HG03520 (cell line): ENCODE data around the gene JAKMIP2.
"Not testable (repeated sequence)": the region's sequence is repeated elsewhere in the genome, so short reads cannot be mapped to it uniquely, and the experiment has no call there.

Experiments
- ATAC-seq: cut with Tn5 transposase; IDR thresholded peaks from one replicate; pipeline ENCODE4 v1.9.1; 2021; ENCODE audit warnings: mild to moderate bottlenecking, moderate library complexity; ENCODE audit not compliant: unreplicated experiment

Gene JAKMIP2

DNA sequence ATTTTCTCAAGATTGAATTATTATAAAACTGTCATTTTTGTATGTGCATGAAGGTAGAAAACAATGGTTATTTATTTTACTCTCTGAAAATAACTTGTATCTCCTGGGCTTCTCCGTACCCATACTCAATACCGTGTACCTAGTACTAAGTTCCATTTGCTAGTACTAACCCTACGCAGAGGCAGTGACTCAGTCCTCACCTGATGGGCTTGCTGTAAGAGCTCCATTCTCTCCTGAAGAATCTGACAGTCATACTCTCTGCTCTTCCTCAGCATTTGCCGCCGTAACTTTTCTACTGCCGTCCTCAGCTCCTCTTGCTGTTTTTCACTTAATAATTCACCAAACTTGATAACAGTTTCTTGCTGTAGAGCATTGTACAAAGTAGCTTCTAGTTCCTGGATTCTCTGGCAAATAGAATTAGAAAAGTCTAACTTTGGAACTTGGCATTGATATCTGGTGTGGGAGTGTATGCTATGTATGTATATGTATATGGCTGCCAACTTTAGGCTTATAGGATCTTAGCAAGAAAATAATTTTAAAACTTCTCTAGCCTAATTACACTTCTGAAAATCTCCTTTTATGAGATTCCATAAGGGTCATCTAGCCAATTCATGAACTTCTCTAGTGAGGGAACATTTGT, 164.7 kb downstream of the JAKMIP2 start:
- ATAC-seq = no peak

DNA sequence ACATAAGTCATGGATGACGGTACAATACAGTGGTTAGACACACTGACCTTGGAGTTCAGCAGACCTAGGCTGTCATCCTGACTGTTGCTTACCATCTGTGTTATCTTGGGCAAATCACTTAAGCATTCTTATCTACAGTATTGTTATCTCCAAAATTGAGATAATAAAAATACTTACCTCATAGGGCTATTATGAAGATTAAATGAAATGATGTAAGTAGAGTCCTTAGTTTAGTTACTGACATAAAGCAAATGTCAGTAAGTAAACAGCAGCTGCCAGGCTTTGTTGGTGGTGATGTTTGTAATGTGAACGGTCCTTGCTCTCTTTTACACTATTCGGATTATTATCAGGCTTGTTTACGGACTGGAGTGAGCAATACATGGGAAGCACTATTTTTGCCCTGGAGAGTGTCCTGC, 165.3 kb downstream of the JAKMIP2 start:
- ATAC-seq = no peak

- no peak for ATAC-seq
These were observed 166.1 kb downstream of the JAKMIP2 start for GRCh38 chr5:147616421-147616820.

DNA sequence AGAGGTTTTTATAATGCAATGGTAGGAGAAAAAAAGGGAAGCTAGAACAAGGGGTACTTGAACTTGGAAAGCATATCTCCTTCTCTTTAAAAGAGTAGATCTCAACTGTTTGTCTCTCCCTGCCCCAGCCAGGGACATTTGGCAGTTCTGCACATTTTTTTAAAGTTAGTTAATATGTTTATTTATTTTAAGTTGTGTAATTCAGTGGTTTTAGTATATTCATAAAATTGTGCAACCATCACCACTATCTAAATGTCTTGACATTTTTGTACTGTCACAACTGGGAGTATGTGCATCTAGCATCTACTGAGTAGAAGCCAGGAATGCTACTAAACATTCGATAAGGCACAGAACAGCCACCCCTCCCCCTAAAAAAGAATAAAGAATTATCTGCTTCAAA, 169.2 kb downstream of the JAKMIP2 start:
- ATAC-seq = no peak

- no peak for ATAC-seq
These were observed 171.0 kb downstream of the JAKMIP2 start for GRCh38 chr5:147611483-147611882.

DNA sequence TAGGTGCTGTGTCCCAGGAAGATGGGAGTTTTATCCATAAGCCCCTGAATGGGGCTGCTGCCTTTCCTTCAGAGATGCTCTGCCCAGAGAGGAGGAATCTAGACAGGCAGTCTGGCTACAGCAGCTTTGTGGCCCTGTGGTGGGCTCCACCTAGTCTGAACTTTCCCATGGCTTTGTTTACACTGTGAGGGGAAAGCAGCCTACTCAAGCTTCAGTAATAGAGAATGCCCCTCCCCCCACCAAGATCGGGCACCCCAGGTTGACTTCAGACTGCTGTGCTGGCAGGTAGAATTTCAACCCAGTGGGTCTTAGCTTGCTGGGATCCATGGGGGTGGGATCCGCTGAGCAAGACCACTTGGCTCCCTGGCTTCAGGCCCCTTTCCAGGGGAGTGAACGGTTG, 171.7 kb downstream of the JAKMIP2 start:
- no peak for ATAC-seq

DNA sequence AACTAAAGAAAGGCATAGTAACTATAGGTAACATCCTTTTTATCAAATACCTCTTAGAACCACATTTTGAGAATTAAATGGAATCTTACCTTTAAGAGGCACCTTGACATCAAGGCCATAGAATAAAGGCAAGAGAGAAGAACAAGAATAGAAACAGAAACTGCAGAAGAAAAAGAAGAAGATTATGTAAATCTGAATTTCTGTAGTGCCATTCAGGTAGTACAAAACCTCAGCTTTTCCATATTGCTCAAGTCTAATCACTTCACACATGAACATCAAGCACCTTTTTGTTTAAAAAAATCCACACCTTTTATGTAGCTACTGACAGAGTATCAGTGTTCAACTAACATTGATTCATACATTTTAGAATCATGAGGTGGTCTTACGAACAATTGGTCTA, 180.9 kb downstream of the JAKMIP2 start:
- no peak for ATAC-seq

DNA sequence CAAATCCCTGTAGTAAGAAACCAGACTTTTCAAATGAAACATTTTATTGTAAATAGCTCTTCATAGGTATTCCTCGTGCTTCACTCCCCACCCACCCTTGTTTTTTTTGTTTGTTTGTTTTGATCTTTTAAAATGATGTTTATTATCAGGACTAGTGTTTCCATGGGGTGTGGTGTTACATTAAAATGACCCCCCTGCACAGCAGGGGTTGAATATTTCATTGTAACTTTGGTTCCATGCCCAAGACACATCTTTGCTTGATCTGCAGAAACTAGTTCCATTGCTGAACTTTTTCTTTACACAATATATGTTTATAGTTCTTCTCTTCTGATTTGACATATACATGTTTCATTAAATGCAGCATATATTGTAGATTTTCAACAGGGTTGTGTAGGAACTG, 191.4 kb downstream of the JAKMIP2 start:
- no peak for ATAC-seq

DNA sequence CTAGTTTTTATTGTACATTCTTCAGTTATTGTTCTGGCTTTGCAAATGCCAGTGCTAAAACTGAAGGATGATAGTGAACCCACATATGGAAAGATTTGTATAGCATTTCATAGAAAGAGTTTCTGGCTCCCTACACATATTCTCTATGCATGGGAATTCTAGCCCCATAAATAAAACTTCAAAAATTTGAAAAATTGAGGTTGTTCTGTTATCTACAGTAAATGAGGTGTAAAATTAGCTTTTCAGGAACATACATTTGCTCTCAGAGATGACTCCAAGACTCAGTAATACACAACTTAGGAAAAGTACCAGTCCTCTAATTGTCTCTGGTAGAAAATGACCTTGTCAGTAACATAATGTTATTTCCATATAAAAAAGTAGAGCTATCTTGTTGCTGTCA, 192.4 kb downstream of the JAKMIP2 start:
- no peak for ATAC-seq

- no peak for ATAC-seq
These were observed 195.7 kb downstream of the JAKMIP2 start for GRCh38 chr5:147586832-147587231.

GRCh38 chr5:147586221-147586620, 196.3 kb downstream of the JAKMIP2 start:
- no peak for ATAC-seq

GRCh38 chr5:147582272-147582671, 200.3 kb downstream of the JAKMIP2 start:
- not testable (repeated sequence) for ATAC-seq

GRCh38 chr5:147580418-147580817, 202.1 kb downstream of the JAKMIP2 start:
- ATAC-seq = not testable (repeated sequence)

DNA sequence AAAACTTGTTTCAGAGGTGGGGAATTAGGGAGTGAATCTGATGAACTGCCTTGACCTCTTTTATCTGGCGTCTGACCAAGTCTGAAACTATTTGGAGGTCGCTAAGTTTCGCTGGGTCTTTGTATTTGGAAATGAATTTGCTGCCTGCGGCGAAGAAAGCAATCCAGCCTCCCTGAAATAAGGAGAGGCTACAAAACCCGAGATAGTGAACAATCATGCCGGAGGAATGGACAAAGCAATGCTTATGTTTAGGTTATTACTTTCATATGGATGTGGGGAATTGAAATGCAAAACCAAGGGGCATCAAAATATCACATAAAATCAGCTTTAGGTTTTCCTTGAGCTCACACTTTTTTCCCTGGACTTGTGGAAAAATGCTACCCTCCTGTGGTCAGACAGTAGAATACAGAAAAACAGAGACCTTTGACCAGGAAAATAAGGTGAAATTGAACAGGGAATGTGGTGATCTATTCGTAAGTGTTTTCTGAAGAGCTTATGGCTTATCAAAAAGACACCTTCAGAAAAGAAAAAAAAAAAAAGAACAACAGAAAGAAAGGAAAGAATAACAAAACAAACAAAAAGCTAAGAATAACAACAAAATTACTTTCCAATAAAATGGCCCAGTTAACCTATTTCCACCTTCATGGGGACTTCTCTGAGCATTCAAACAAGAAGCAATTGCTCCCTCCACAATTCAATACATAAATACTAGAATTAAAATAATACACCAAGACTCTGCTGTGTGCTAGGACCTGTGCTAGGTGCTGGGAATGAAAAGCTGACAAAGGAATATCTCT, 204.1 kb downstream of the JAKMIP2 start:
- ATAC-seq = no peak

- peak; percentile 78 for ATAC-seq
These were observed 205.6 kb downstream of the JAKMIP2 start for GRCh38 chr5:147576646-147577535.

- no peak for ATAC-seq
These were observed 206.9 kb downstream of the JAKMIP2 start for GRCh38 chr5:147575598-147575997.

DNA sequence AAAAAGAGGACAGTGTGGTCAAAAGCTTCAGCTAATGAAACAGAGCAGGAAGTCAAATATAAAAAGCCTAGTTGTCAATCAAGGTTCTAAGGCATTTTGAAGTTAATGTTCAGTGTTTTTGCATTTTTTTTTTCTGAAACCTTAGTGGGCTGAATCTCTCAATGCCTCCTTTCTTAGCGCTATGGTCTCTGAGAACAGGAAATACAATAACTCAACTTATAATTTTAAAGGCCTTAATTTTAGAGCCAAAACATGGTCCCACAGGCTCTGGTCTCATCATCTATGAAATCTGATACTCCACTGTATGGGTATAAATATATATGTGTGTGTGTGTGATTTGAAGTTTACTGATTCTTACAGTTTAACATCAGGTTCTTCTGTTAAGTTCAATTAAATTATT, 209.3 kb downstream of the JAKMIP2 start:
- no peak for ATAC-seq

DNA sequence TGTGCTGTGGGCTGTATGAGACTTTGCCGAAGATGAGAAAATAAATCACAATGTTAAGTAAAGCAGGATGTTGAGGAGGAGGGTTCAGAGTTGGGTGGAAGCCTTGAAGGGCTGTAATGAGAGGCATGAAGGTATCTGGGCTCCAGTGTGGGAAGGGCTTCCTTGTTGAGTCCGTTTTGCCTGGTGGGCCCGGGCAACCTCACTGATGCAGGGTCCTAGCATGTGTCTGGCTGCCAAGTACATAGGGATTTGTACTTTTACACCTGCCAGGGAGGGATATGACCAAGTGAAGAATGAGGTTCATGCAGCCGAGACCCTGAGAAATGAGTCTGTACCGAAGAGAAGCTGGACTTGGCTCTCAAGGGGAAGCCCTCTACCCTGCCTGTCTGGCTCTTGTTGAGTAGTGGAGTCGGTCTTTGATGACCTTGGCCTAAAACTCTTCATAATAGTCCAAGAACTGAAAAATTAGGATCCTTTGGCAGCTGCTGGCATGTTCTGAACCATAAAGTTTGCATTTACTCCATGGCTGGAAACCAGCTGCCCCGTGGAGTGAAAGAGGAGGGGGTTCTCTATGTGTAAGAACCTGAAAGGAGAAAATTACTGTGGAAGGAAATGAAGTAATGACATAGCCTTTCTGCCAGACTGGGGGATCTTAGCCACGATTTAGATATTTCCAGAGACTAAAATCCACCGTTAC, 213.7 kb downstream of the JAKMIP2 start:
- no peak for ATAC-seq

GRCh38 chr5:147567917-147568598, 214.5 kb downstream of the JAKMIP2 start:
- ATAC-seq = no peak

GRCh38 chr5:147565524-147565923, 217.0 kb downstream of the JAKMIP2 start:
- ATAC-seq = no peak
